Measurements from ENCODE around the gene AUTS2. TPM values are rescaled to one million over a fixed set of nuclear protein-coding genes. Genes with fewer than 3 reads are reported as not detected.

AUTS2 gene
- polyA plus RNA-seq, 1 donor: 110 TPM

GRCh38 chr7:70657989-70658632 is 1059.8 kb downstream of the AUTS2 start:
- no peak for DNase-seq

- no peak for DNase-seq
These were observed 1061.0 kb downstream of the AUTS2 start for GRCh38 chr7:70659263-70659662.

DNA sequence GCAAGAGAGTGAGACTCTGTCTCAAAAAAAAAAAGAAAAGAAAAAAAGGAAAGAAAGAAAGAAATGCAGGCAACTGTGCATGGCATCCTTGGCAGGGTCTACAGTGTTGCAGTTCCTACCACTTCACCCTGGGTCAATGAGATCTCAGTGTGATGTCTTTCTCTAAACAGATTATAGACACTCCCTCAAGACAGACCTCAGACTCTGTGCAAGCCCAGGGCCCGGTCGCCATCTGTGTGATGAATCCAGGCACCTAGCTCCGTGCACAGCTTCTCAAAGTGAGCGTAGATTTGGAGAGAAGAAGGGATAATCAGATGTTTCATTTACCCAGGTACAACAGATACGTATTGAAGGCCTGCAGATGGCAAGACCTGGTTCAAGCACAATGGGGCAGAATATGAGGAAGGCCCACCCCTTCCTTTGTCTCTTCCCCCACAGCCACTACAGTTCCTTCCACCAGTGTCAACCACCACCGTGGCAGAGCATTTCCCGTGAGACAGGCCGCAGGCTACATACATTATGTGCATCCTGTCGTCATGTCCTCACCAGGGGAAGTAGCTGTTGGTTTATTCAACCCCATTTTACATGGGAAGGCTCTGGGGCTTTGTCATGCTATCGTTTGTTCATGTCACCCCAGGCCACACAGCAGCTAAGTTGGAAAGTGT is 1062.0 kb downstream of the AUTS2 start:
- DNase-seq: no peak

- no peak for DNase-seq
These were observed 1062.5 kb downstream of the AUTS2 start for GRCh38 chr7:70660819-70661191.

DNA sequence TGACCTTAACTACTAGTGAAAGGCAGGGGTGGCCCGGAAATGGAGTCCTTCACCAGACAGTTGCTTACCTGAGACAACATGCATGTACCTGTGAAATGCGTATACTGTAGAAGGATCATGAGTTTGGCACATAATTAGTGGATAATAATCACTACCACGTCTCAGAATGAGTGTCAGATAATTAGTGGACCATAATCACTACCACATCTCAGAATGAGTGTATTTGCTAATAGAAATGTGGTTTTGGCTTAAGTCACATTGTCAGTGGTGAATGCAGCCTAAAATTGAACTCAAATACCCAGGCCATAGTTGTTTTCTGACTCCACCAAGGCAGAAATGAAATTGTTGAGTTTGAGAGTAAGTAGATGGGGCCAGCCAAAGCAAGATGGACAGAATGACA is 1065.4 kb downstream of the AUTS2 start:
- no peak for DNase-seq

GRCh38 chr7:70665997-70666396 is 1067.7 kb downstream of the AUTS2 start:
- no peak for DNase-seq

GRCh38 chr7:70667406-70667805 is 1069.1 kb downstream of the AUTS2 start:
- no peak for DNase-seq

- DNase-seq: no peak
These were observed 1070.5 kb downstream of the AUTS2 start for GRCh38 chr7:70668606-70669358.

- DNase-seq: no peak
These were observed 1071.6 kb downstream of the AUTS2 start for GRCh38 chr7:70669854-70670253.

- no peak for DNase-seq
These were observed 1072.0 kb downstream of the AUTS2 start for GRCh38 chr7:70670288-70670687.

- no peak for DNase-seq
These were observed 1075.7 kb downstream of the AUTS2 start for GRCh38 chr7:70673778-70674570.

- no peak for DNase-seq
These were observed 1076.3 kb downstream of the AUTS2 start for GRCh38 chr7:70674571-70675010.

- no peak for DNase-seq
These were observed 1078.0 kb downstream of the AUTS2 start for GRCh38 chr7:70676243-70676642.

DNA sequence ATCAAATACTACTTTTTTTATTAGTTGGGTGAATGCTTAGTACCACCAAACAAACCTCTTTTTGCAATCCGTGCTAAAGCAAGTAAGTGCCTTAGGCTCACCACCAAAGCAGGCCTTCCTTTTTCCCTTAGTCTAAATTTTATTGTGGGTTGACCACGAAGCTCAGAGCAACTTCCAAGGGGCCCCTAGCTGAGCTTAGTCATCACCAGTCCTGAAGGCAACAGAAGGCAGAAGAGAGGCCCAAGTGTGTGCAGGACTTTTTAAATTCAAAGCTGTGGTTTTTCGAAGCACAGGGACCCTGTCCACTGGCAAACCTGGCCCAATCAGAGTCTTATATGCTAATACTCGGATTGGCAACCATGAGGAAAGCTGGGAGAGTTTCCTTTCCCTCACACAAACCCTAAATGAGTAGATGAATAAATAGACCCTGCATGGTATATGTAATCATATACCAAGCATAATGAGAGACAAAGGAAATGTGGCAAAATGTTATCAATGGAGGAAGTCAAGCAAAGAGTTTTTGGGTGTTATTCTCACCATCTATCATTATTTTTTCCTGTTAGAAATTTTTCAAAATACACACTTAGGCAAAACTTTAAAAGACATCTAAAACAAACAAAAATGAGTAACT is 1080.5 kb downstream of the AUTS2 start:
- no peak for DNase-seq

DNA sequence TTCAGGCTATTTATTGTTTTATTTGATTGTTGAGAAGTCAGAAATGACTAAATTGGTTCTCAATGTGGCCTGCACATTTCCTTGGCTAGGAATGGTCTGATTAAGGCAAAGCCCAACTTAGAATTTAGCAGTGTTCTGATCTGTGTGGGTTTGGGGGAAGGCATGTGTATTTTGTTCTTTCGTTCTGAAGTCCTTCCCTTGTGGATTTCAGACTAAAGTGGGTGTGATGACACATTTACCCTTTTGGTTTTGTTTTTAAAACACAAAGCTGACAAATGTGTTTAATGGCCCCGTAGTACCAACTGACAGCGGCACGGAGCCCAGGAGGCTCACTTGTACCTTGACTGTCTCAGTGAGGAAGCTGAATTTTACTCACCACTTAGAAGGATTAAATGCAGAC is 1081.4 kb downstream of the AUTS2 start:
- DNase-seq: no peak

GRCh38 chr7:70680306-70680705 is 1082.0 kb downstream of the AUTS2 start:
- DNase-seq: no peak

DNA sequence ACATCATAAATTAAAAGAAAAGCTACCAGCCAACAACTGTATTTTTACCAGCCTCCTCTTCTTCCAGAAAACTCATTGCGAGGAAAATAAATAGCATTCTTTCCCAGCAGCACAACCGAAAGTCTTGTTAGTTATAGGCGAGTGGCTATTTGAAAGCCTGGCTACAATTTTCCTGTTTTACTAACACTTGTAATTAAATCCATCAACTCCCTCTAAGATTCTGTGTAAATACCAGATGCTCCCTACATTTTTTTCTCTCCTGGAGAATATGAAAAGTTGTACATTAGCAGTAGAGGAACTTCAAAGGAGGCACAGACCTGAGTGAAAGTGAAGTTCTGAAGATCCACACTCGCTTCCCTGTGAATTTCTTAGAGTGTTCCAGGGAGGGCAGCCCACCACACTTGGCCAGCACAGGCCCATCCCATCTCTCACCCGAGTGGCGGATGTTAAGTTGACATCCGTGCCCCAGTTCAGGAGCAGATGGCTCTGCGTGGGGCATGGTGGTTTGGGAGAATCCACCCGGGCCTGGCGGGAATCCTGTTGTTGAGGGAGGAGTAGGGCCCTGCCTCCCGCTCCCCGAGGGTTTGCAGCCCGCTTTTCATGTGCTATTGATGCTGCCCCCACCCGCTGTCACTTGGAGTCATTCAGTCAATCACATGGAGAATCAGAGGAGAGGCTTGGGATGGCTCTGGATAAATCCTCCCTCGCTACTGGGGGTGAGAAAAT is 1082.6 kb downstream of the AUTS2 start:
- no peak for DNase-seq

DNA sequence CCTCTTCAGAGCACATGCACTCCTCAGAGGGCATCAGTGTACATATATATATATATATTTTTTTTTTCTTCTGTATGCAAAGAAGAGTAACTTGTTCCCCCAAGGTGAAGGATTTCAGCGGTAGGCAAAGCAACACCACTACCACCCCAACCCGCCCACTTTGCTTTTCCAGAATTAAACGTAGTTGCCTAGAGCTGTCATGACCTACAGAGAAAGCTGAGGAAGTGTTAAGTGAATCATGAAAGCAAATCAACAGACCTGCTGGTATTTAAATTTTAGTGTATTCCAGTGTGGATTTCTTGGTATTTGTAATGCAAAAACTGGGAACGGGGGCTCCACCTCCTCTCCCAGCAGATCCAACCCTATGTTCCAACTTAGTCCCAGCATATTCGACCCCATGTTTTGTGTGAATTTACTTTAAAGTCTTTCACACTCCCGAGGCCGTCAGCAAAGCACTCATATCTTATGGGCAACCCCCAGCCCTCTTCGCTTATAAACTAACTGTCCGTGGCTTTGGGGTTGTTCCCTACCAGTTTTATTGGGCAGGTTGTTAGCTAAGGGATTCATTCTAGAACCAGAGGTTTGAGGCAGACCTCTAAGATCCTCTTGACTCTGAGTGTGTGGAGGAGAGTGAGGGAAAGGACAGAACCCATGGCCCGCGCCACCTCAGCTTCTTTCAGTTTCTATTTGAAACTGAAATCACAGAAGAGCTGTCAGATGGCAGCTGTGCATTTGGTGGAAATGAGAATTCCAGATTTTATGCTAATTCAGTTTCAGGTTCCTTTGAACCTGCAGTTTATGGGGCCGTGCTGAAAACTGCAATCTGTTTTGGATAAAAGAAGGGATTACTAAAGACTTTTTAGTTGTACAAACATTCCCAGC is 1083.4 kb downstream of the AUTS2 start:
- no peak for DNase-seq

DNA sequence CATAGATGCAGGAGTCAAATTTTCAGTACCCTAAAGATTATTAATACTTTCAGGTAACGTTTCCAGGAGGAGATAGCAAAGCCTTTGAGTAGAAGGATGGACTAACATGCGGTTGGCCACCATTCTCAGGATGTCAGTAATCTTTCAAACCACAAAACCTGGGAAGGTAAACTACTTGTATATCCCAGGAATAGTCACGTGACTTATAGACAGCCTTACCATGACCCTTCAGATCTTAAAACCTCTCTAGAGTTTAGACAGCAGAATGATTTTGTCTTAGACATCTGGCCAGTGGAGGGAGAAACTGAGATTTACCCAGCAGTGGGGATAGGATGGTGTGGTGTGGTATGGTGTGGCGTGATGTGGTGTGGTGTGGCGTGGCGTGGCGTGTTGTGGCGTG is 1085.9 kb downstream of the AUTS2 start:
- DNase-seq: no peak

- peak; percentile 53 for DNase-seq
These were observed 1095.0 kb downstream of the AUTS2 start for GRCh38 chr7:70693321-70693685.

Data from left kidney (tissue), 2 donors.